Chondrocyte (in vitro differentiated cells): ENCODE results near the gene TMEM256. TPM values are rescaled to one million over a fixed set of nuclear protein-coding genes. Genes with fewer than 3 reads are reported as not detected.

ENCODE experiments used
- DNase-seq: peaks from one replicate; pipeline ENCODE4 v3.0.0; 2021; ENCODE audit warnings: mixed read lengths, low spot score
- H3K27ac Mint-ChIP-seq: one replicate; pipeline ENCODE4 v1.8.0; 2021; ENCODE audit warnings: mild to moderate bottlenecking, moderate library complexity, mixed read lengths; ENCODE audit not compliant: unreplicated experiment
- H3K27me3 Mint-ChIP-seq: 2 replicates; pipeline ENCODE4 v1.8.0; 2021; ENCODE audit warnings: low read depth, mixed read lengths
- H3K36me3 Mint-ChIP-seq: 2 replicates; pipeline ENCODE4 v1.8.0; 2021; ENCODE audit warnings: low read depth, mixed read lengths
- H3K4me1 Mint-ChIP-seq: 2 replicates; pipeline ENCODE4 v1.8.0; 2021; ENCODE audit warnings: low read depth, mild to moderate bottlenecking, mixed read lengths
- H3K4me3 Mint-ChIP-seq: one replicate; pipeline ENCODE4 v1.8.0; 2021; ENCODE audit warnings: mild to moderate bottlenecking, moderate library complexity, mixed read lengths; ENCODE audit not compliant: unreplicated experiment
- H3K9me3 Mint-ChIP-seq: 2 replicates; pipeline ENCODE4 v1.8.0; 2021; ENCODE audit warnings: low read depth, mixed read lengths
- total RNA-seq: library from RNA; stranded (reverse); gene quantifications from 3 replicates; pipeline ENCODE4 v1.2.1, GENCODE V29; 2021
- TF ChIP-seq, protein P1 (sequence below): fragments of 200-600 bp; sonication (generic); IDR thresholded peaks from 2 replicates; pipeline ENCODE4 v1.5.0; 2021; ENCODE audit warnings: antibody characterized with exemption, mild to moderate bottlenecking, moderate library complexity

Gene TMEM256
- total RNA-seq, 1 donor from 2014 or later: 34.3 TPM

- Mint-ChIP-seq H3K4me1 (peaks cover 48% of the 10 kb centered on the region), H3K27ac (peak overlapping the region; percentile 59), H3K27me3 (peaks cover 9% of the 10 kb centered on the region), H3K36me3 (peaks cover 2% of the 10 kb centered on the region), H3K4me3 (no peak overlapping the region), H3K9me3 (no peaks in the 10 kb centered on the region)
- TF ChIP-seq, protein P1, sequence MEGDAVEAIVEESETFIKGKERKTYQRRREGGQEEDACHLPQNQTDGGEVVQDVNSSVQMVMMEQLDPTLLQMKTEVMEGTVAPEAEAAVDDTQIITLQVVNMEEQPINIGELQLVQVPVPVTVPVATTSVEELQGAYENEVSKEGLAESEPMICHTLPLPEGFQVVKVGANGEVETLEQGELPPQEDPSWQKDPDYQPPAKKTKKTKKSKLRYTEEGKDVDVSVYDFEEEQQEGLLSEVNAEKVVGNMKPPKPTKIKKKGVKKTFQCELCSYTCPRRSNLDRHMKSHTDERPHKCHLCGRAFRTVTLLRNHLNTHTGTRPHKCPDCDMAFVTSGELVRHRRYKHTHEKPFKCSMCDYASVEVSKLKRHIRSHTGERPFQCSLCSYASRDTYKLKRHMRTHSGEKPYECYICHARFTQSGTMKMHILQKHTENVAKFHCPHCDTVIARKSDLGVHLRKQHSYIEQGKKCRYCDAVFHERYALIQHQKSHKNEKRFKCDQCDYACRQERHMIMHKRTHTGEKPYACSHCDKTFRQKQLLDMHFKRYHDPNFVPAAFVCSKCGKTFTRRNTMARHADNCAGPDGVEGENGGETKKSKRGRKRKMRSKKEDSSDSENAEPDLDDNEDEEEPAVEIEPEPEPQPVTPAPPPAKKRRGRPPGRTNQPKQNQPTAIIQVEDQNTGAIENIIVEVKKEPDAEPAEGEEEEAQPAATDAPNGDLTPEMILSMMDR: no peak
- DNase-seq: no peak
These were observed 39.9 kb upstream of the TMEM256 start for GRCh38 chr17:7443499-7444485.

GRCh38 chr17:7442142-7442541 lies 38.2 kb upstream of the TMEM256 start:
- TF ChIP-seq, protein P1: no peak
- Mint-ChIP-seq H3K27ac (no peak overlapping the region), H3K36me3 (no peaks in the 10 kb centered on the region), H3K4me3 (no peak overlapping the region), H3K27me3 (peaks cover 3% of the 10 kb centered on the region), H3K9me3 (no peaks in the 10 kb centered on the region), H3K4me1 (peaks cover 61% of the 10 kb centered on the region)
- DNase-seq: no peak

- no peak for DNase-seq
- Mint-ChIP-seq H3K9me3 (no peaks in the 10 kb centered on the region), H3K4me3 (no peak overlapping the region), H3K27me3 (no peaks in the 10 kb centered on the region), H3K4me1 (peaks cover 68% of the 10 kb centered on the region), H3K27ac (peak overlapping the region; percentile 22), H3K36me3 (no peaks in the 10 kb centered on the region)
- TF ChIP-seq, protein P1: no peak
These were observed 37.4 kb upstream of the TMEM256 start for GRCh38 chr17:7441266-7441665.

GRCh38 chr17:7440834-7441195 lies 36.9 kb upstream of the TMEM256 start:
- H3K36me3 Mint-ChIP-seq: no peaks in the 10 kb centered on the region
- TF ChIP-seq, protein P1: peak; percentile 31
- H3K4me1 Mint-ChIP-seq: peaks cover 70% of the 10 kb centered on the region
- H3K27ac Mint-ChIP-seq: peak overlapping the region; percentile 59
- H3K27me3 Mint-ChIP-seq: no peaks in the 10 kb centered on the region
- peak overlapping the region; percentile 84 for H3K4me3 Mint-ChIP-seq
- DNase-seq: no peak
- no peaks in the 10 kb centered on the region for H3K9me3 Mint-ChIP-seq

DNA sequence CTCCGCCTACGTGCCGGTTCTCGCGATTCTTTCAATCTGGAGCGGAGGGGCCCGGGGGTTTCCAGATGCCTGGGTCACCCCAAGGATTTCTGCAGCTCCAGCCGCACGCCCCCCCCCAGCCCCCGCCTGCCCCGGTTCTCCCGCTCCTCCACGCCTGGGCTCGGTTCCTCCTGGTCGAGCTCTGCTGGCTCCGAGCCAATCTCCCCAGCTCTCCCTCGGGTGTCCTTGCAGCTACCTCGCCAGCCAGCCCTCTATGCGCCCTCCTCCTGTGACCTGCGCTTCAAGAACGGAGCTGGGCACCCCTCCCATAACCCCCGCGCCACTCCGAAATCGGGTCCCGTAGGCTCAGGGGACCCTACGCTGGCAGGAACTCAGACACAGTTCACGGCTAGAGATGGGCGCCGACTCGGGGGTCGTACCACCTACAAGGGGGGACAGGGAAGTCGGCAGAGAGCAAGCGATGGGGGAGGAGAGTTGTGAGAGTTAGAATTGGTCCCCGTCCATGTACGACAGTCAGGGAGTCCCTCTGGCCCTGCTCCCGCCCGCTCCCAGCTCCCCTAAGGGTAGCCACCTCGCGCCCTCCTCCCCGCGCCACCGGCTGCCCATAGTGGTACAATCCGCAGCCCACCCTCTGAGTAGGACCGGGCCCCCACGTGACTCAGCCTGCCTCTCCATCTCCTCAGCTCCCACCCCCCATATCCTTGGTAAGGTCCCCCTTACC lies 36.4 kb upstream of the TMEM256 start:
- Mint-ChIP-seq H3K9me3 (no peaks in the 10 kb centered on the region), H3K4me1 (peaks cover 68% of the 10 kb centered on the region), H3K36me3 (no peaks in the 10 kb centered on the region), H3K4me3 (peak overlapping the region; percentile 84), H3K27me3 (no peaks in the 10 kb centered on the region), H3K27ac (peak overlapping the region; percentile 59)
- TF ChIP-seq, protein P1: no peak
- DNase-seq: no peak
